ACC112 (cell line): ENCODE measurements around the gene BACH1.
"Not testable (repeated sequence)": the region's sequence is repeated elsewhere in the genome, so short reads cannot be mapped to it uniquely, and the experiment has no call there.

Experiments
- H2AFZ ChIP-seq: fragments of 200-600 bp; sonication (generic); one replicate; pipeline ENCODE4 v1.6.0; 2017; ENCODE audit warnings: antibody characterized with exemption, low read length; ENCODE audit not compliant: unreplicated experiment
- H3K27ac ChIP-seq: fragments of 200-600 bp; sonication (generic); 2 replicates; pipeline ENCODE4 v1.5.1; 2014; ENCODE audit warnings: low read depth, mild to moderate bottlenecking, antibody characterized with exemption, low read length, moderate library complexity
- H3K27me3 ChIP-seq: fragments of 200-600 bp; sonication (generic); 2 replicates; pipeline ENCODE4 v1.6.1; 2014; ENCODE audit warnings: mild to moderate bottlenecking, antibody characterized with exemption, low read length, moderate library complexity, mixed read lengths; ENCODE audit not compliant: insufficient read depth
- H3K36me3 ChIP-seq: fragments of 200-600 bp; sonication (generic); 2 replicates; pipeline ENCODE4 v1.6.1; 2016; ENCODE audit warnings: mild to moderate bottlenecking, antibody characterized with exemption, low read length, moderate library complexity, mixed read lengths; ENCODE audit not compliant: insufficient read depth
- H3K4me1 ChIP-seq: fragments of 200-600 bp; sonication (generic); one replicate; pipeline ENCODE4 v1.6.1; 2016; ENCODE audit warnings: low read length, mixed read lengths; ENCODE audit not compliant: insufficient read depth, unreplicated experiment, control insufficient read depth
- H3K4me3 ChIP-seq: fragments of 200-600 bp; sonication (generic); 2 replicates; pipeline ENCODE4 v1.5.1; 2014; ENCODE audit warnings: mild to moderate bottlenecking, low read depth, low read length
- H3K79me2 ChIP-seq: fragments of 200-600 bp; sonication (generic); one replicate; pipeline ENCODE4 v1.6.0; 2016; ENCODE audit warnings: low read length; ENCODE audit not compliant: control insufficient read depth, unreplicated experiment, insufficient read depth

BACH1 gene

DNA sequence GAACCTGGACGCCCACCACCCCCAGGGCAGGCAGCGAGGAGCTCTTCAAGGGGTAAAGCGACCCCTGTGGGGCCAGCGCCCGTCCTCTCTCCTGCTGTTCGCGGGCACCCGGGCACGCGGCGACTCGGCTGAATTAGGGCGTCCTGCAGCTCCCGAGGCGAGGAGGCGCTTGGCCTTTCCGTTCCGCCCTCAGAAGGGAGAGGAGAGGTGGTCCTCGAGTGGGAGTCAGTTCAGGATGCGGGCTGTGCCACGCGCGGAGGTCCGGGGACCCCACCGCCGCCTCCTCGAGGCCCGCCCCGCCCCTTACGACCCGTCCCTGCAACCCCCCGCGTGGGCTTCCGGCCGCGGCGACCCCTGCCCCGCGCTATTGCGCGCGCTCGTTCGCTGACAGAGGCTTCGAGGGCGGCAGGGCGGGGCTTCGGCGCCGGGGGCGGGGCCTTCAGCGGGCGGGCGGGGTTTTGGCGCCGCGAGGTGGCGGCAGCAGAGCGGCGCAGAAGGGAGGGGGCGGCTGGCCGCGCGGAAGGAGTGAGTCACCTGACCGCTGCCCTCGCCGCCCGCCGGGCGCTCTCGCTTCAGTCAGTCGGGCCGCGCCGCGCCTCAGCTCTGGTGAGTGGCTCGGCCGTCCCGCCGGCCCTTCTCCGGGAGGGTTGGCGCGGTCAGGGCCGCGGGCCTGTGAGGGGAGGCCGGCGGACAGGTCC is at the start of gene BACH1:
Gene BACH1, plus strand, starts transcription at position 575 of the 698 bp plus-strand sequence. CDS start 22,359 bp downstream, outside the sequence.
- H3K4me1 ChIP-seq = peaks cover 23% of the 10 kb centered on the region
- H2AFZ ChIP-seq = peak within 1 kb of the TSS; percentile 32
- peak within 1 kb of the TSS; percentile 77 for H3K27ac ChIP-seq
- H3K36me3 ChIP-seq = 0 out of 2 replicates have a peak, but pooled peaks cover 6% of the 10 kb centered on the region
- H3K4me3 ChIP-seq = peak within 1 kb of the TSS; percentile 77
- H3K79me2 ChIP-seq = peaks cover 44% of the 10 kb centered on the region
- no peaks in the 10 kb centered on the region for H3K27me3 ChIP-seq

DNA sequence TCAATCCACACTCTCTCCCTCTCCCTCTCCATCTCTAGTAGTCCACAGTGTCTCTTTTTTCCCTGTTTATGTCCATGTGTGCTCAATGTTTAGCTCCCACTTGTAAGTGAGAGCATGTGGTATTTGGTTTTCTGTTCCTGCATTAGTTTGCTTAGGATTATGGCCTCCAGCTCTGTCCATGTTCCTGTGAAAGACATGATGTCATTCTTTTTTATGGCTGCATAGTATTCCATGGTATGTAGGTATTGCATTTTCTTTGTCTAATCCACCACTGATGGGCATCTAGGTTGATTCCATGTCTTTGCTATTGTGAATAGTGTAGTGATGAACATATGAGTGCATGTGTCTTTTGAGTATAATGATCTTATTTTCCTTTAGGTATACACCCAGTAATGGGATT is 49.4 kb upstream of the BACH1 start:
- not testable (repeated sequence) for H3K79me2 ChIP-seq, H3K4me3 ChIP-seq, H3K27ac ChIP-seq, H3K4me1 ChIP-seq, H3K27me3 ChIP-seq, H2AFZ ChIP-seq, H3K36me3 ChIP-seq

DNA sequence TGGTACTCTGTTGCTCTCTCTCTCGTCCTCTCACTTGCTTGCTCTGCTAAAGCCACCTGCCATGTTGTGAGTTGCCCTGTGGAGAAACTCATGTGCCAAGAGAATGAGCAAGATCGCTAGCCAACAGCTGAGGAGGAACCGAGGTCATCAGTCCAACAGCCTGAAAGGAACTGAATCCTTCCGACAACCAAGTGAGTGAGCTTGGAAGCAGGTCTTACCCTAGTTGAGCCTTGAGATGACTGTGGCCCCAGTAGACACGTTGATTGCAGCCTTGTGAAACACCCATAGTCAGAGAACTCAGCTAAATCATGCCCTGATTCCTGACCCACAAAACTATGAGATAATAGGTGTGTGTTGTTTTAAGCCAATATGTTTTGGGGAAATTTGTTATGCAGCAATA is 48.1 kb upstream of the BACH1 start:
- no peaks in the 10 kb centered on the region for H3K4me1 ChIP-seq
- H3K4me3 ChIP-seq = no peak overlapping the region
- no peak overlapping the region for H2AFZ ChIP-seq
- H3K27ac ChIP-seq = no peak overlapping the region
- H3K79me2 ChIP-seq = no peaks in the 10 kb centered on the region
- no peaks in the 10 kb centered on the region for H3K27me3 ChIP-seq
- H3K36me3 ChIP-seq = no peaks in the 10 kb centered on the region

DNA sequence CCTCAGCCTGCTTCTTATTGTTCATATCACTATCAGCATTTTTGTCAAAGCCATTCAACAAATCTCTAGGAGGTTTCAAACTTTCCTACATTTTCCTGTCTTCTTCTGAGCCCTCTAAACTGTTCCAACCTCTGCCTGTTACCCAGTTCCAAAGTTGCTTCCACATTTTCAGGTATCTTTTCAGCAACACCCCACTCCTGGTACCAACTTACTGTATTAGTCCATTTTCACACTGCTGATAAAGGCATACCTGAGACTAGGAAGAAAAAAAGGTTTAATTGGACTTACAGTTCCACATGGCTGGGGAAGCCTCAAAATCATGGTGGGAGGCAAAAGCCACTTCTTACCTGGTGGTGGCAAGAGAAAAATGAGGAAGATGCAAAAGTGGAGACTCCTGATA is 44.9 kb upstream of the BACH1 start:
- H3K27ac ChIP-seq, H3K36me3 ChIP-seq, H3K79me2 ChIP-seq, H3K4me3 ChIP-seq, H2AFZ ChIP-seq, H3K27me3 ChIP-seq: not testable (repeated sequence)
- peaks cover 13% of the 10 kb centered on the region for H3K4me1 ChIP-seq

DNA sequence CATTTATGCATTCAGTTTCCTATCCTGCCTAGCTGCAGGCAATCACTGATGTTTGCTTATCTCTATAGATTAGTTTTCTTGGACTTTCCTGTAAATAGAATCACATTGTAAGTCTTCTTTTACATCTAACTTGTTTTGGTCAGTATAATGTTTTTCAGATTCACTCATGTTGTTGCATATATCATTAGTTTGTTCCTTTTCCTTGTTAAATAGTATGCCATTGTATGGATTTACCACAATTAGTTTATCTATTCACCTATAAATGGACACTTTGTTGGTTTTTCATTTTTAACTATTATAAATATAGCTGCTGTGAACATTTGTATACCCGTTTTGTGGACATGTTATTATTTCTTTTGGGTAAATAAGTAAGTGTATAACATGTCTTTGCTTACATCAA is 44.2 kb upstream of the BACH1 start:
- Histone ChIP-seq H3K79me2 (no peaks in the 10 kb centered on the region), H3K4me1 (peaks cover 18% of the 10 kb centered on the region), H3K36me3 (no peaks in the 10 kb centered on the region), H3K27me3 (no peaks in the 10 kb centered on the region), H3K4me3 (no peak overlapping the region), H2AFZ (no peak overlapping the region), H3K27ac (no peak overlapping the region)

DNA sequence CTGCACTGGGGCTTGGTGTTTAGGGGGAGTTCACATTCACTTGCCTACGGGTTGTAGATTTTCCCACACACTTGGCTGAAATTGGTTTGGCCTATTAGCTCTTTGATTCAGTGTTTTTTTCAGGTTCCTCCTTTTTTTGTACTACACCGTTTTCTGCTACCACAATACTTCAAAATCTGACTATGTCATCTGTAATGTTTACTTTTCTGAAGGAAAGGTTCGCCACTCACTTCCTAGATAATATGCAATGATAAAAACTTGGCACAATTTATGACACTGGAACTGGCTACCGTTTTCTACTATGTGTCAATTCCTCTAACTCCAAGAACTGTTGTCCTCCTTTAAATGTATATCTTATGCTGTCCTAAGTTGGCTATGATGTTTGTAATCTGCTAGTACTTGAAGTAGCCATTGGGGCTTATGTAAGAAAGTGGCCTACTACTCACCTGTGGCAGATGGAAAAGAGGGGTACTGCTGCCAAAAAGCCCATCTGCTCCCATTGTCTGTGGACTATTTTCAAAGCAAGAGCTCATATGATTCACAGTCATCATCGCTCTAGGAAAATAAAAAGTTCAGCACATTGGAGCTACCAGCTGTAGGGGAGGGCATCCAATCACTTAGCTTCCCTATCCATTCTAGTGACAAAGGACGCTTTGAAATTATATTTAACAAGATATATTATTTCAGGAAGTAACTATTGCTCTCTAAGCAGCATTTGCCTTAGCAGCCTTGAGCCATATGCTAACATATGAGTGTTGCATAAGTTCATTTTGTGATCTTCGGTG is 42.4 kb upstream of the BACH1 start:
- Histone ChIP-seq H3K27me3 (no peaks in the 10 kb centered on the region), H3K27ac (no peak overlapping the region), H3K36me3 (no peaks in the 10 kb centered on the region), H3K4me3 (no peak overlapping the region), H3K4me1 (peaks cover 24% of the 10 kb centered on the region), H3K79me2 (no peaks in the 10 kb centered on the region), H2AFZ (no peak overlapping the region)

DNA sequence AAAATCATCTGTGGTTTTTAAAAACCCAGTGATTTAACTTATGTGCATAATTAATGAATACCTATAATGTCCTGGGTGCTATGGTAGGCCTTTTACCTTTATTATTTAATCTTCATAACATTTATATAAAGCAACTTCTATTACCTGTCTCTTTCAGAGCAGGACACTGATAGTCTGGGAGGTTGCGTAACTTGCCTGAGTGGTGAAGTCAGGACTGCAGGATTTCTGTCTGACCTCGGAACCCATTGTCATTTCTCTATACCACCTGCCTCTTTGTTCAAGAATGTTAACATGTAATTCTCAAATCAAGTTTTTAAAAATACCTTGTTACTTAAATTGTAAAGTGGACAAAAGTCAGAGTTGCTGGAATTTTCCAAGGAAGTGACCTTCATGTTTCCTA is 41.0 kb upstream of the BACH1 start:
- Histone ChIP-seq H3K27me3 (no peaks in the 10 kb centered on the region), H3K79me2 (no peaks in the 10 kb centered on the region), H3K4me1 (peaks cover 24% of the 10 kb centered on the region), H2AFZ (no peak overlapping the region), H3K27ac (peak overlapping the region; percentile 87; the same call in 1 of the 2 replicates), H3K4me3 (no peak overlapping the region), H3K36me3 (no peaks in the 10 kb centered on the region)

DNA sequence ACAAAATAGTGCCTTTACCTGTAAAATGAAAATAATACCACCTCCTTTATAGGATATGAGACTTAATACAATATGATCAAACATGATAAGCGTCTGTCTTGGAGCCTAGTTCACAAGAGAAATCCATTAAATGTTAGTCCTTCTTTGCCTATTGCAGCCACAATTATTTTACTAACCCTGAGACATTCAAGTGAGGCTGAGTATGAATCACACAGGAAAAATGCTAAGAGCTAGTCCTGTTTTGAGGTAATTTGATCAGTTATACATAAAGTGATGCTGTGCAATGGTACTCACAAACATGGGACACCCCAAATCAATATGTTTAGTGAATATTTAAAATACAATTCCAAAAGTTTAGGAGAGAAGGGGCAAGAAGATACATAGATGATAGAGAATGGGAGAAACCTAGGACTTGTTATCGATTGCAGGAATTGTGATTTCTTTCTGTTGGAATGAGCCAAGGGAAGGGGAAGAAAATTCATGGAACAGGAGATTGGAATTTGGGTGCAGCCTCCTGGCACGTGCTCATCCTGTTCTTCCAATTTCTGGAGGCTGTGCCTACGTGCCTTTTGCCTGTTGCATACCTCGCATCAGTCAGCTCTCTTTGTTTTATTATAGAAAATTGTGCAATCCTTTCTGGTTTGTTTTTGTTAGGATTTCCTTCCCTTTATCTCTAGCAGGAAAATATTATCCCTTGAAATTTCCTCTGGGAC is 39.9 kb upstream of the BACH1 start:
- Histone ChIP-seq H2AFZ (peak overlapping the region; percentile 57), H3K79me2 (no peaks in the 10 kb centered on the region), H3K36me3 (no peaks in the 10 kb centered on the region), H3K27me3 (no peaks in the 10 kb centered on the region), H3K4me1 (peaks cover 24% of the 10 kb centered on the region), H3K4me3 (peak overlapping the region; percentile 49), H3K27ac (peak overlapping the region; percentile 87)

DNA sequence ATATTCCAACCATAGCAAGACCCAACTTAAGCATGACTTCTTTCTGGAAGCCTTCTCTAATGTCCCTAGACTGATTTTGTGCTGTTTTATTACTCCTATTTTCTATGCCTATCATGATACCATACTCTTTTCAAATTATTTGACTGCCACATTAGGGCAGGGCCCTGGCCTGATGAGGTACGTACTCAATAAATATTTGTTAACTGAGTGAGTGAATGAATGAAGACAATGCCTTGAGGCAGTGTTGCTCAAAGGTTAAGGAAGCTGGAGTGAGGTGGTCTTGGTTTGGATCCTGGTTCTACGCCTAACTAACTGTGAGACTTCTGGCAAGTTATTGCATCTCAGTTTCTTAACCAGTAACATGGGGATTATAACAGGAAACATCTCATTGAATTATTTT is 38.3 kb upstream of the BACH1 start:
- peaks cover 24% of the 10 kb centered on the region for H3K4me1 ChIP-seq
- H3K36me3 ChIP-seq = no peaks in the 10 kb centered on the region
- no peaks in the 10 kb centered on the region for H3K27me3 ChIP-seq
- no peak overlapping the region for H3K27ac ChIP-seq
- H3K4me3 ChIP-seq = no peak overlapping the region
- H3K79me2 ChIP-seq = no peaks in the 10 kb centered on the region
- no peak overlapping the region for H2AFZ ChIP-seq

DNA sequence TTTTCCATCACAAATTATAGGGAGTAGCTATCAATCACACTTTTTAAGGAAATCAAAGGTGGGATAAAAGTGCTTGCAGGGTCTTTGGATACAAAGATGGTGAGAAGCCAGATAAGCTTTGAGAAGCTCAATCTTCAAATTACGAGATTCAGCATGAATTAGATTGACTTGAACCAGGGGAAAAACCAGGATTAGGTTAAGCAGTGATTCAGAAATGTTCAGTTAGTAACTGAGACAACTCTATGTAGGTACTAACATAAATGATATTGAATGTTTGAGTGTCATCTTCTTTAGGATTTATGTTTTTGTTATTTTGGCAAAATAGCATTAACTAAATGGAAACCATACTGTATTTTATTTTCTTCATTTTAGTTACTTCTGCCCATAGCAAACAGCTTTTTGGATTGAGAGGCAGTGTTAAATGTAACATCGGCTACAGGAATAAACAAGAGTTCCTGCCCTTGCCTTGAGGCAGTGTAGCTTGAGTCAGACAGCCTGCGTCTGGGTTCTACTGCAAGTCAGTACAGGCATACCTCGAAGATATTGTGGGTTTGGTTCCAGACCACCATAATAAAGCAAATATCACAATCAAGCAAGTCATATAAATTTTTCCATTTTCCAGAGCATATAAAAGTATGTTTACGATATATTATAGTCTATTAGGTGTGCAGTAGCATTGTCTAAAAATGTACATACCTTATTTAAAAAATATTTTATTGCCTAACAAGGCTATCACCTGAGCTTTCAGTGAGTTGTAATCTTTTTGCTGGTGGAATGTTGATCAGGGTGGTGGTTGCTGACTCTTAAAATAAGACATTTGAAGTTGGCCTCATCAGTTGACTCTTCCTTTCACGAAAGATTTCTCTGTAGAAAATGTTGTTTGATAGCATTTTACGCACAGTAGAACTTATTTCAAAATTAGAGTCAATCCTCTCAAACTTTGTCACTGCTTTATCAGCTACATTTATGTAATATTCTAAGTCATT is 36.9 kb upstream of the BACH1 start:
- Histone ChIP-seq H3K36me3 (no peaks in the 10 kb centered on the region), H3K27me3 (no peaks in the 10 kb centered on the region), H3K27ac (no peak overlapping the region), H2AFZ (no peak overlapping the region), H3K4me3 (no peak overlapping the region), H3K4me1 (peaks cover 24% of the 10 kb centered on the region), H3K79me2 (no peaks in the 10 kb centered on the region)
